Umbilical cord (tissue), 2 donors: ENCODE results near the gene TMEM116. TPM values are rescaled to one million over a fixed set of nuclear protein-coding genes. Genes with fewer than 3 reads are reported as not detected.

Experiments used
- DNase-seq: peaks from one replicate; pipeline ENCODE4 v3.0.0-alpha.2; 2015; ENCODE audit warnings: low spot score
- total RNA-seq: library from RNA; depleted of rRNA; stranded (reverse); fragments of >200 nt; gene quantifications from one replicate; pipeline ENCODE4 v1.2.3, GENCODE V29; 2014; ENCODE audit warnings: low replicate concordance; ENCODE audit not compliant: insufficient read depth

The TMEM116 gene
- total RNA-seq, 1 donor from 2014 or later: 31.8 TPM

GRCh38 chr12:111894556-111894955 is 118.4 kb downstream of the TMEM116 start:
- DNase-seq: no peak

- no peak for DNase-seq
Measured at GRCh38 chr12:111893287-111893686, 119.7 kb downstream of the TMEM116 start.

- DNase-seq: no peak
Measured at GRCh38 chr12:111887926-111888745, 124.8 kb downstream of the TMEM116 start.

- DNase-seq: peak; percentile 78
Measured at GRCh38 chr12:111886662-111887545, 126.1 kb downstream of the TMEM116 start.

- no peak for DNase-seq
Measured at GRCh38 chr12:111881716-111882115, 131.2 kb downstream of the TMEM116 start.

Other genes starting within 250 kb of the TMEM116 start
- gene ALDH2, start 246.2 kb downstream of the TMEM116 start, total RNA-seq: 11.3 TPM
- 23.1 TPM for gene MAPKAPK5, start 170.9 kb downstream of the TMEM116 start, total RNA-seq
- gene ERP29, start 261 bp upstream of the TMEM116 start, total RNA-seq: 32.0 TPM
- 22.9 TPM for gene NAA25, start 95.6 kb upstream of the TMEM116 start, total RNA-seq
- gene TRAFD1, start 112.4 kb upstream of the TMEM116 start, total RNA-seq: 22.4 TPM